GM19463 (cell line): ENCODE measurements around the gene SVOPL.

Experiments used
- ATAC-seq: cut with Tn5 transposase; IDR thresholded peaks from one replicate; pipeline ENCODE4 v1.9.1; 2021; ENCODE audit warnings: mild to moderate bottlenecking, moderate library complexity; ENCODE audit not compliant: unreplicated experiment

SVOPL gene

GRCh38 chr7:138662076-138662990, 38.8 kb downstream of the SVOPL start:
- ATAC-seq = no peak

- ATAC-seq = no peak
These were observed 40.0 kb downstream of the SVOPL start for GRCh38 chr7:138661069-138661635.

- no peak for ATAC-seq
These were observed 42.3 kb downstream of the SVOPL start for GRCh38 chr7:138658889-138659288.

GRCh38 chr7:138657854-138658386, 43.2 kb downstream of the SVOPL start:
- no peak for ATAC-seq

- no peak for ATAC-seq
These were observed 44.2 kb downstream of the SVOPL start for GRCh38 chr7:138656952-138657351.

GRCh38 chr7:138654616-138655015, 46.5 kb downstream of the SVOPL start:
- ATAC-seq = no peak

- ATAC-seq = no peak
These were observed 51.7 kb downstream of the SVOPL start for GRCh38 chr7:138649506-138649905.

GRCh38 chr7:138645284-138645683, 55.9 kb downstream of the SVOPL start:
- no peak for ATAC-seq

- ATAC-seq = no peak
These were observed 68.1 kb downstream of the SVOPL start for GRCh38 chr7:138632826-138633602.

- ATAC-seq = no peak
These were observed 68.8 kb downstream of the SVOPL start for GRCh38 chr7:138632384-138632783.

GRCh38 chr7:138630059-138630610, 71.0 kb downstream of the SVOPL start:
- no peak for ATAC-seq

GRCh38 chr7:138627361-138627760, 73.8 kb downstream of the SVOPL start:
- no peak for ATAC-seq

- ATAC-seq = no peak
These were observed 74.3 kb downstream of the SVOPL start for GRCh38 chr7:138626846-138627245.

- ATAC-seq = no peak
These were observed 75.3 kb downstream of the SVOPL start for GRCh38 chr7:138625849-138626230.

GRCh38 chr7:138625084-138625848, 75.9 kb downstream of the SVOPL start:
- ATAC-seq = no peak

- ATAC-seq = no peak
These were observed 78.3 kb downstream of the SVOPL start for GRCh38 chr7:138622841-138623240.

- no peak for ATAC-seq
These were observed 82.2 kb downstream of the SVOPL start for GRCh38 chr7:138618933-138619332.

- no peak for ATAC-seq
These were observed 82.7 kb downstream of the SVOPL start for GRCh38 chr7:138618506-138618905.

- no peak for ATAC-seq
These were observed 85.1 kb downstream of the SVOPL start for GRCh38 chr7:138616085-138616484.

- no peak for ATAC-seq
These were observed 87.5 kb downstream of the SVOPL start for GRCh38 chr7:138613630-138614029.
